ENCODE results near the gene UIMC1. TPM values are rescaled to one million over a fixed set of nuclear protein-coding genes. Genes with fewer than 3 reads are reported as not detected.

Gene UIMC1
- total RNA-seq, 1 experiment from 2014 or later, result 52.8 TPM

DNA sequence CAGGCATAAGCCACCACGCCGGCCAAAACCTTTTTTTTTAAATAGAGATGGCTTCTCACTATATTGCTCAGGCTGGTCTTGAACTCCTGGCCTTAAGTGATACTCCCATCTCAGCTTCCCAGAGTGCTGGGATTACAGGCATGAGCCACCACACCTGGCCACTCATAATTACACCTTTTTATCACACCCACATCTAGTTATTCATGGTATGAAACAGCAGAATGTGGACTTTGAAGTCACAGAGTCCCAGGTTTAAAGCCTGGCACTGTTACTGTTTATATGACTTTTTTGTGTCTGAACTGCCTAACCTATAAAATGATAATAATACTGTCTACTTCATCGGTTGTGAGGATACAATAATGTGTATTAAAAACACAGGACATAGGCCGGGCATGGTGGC is 39.1 kb upstream of the UIMC1 start:
- no peaks in the 10 kb centered on the region for H3K9me3 ChIP-seq
- BruUV-seq (replicated peaks), result no TSS peak
- DNase-seq, result no peak
- no peak overlapping the region for H3K4me3 Mint-ChIP-seq (ENCODE audit: unreplicated experiment)
- H3K4me1 ChIP-seq, result peaks cover 12% of the 10 kb centered on the region
- TF ChIP-seq, protein P1, sequence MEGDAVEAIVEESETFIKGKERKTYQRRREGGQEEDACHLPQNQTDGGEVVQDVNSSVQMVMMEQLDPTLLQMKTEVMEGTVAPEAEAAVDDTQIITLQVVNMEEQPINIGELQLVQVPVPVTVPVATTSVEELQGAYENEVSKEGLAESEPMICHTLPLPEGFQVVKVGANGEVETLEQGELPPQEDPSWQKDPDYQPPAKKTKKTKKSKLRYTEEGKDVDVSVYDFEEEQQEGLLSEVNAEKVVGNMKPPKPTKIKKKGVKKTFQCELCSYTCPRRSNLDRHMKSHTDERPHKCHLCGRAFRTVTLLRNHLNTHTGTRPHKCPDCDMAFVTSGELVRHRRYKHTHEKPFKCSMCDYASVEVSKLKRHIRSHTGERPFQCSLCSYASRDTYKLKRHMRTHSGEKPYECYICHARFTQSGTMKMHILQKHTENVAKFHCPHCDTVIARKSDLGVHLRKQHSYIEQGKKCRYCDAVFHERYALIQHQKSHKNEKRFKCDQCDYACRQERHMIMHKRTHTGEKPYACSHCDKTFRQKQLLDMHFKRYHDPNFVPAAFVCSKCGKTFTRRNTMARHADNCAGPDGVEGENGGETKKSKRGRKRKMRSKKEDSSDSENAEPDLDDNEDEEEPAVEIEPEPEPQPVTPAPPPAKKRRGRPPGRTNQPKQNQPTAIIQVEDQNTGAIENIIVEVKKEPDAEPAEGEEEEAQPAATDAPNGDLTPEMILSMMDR (IDR thresholded peaks at IDR 0.05; ENCODE audit: insufficient read depth in 1 of 2, low read depth in 1 of 2, low read length in 1 of 2, severe bottlenecking in 1 of 2, unreplicated experiment in 1 of 2), result no peak
- H3K4me1 Mint-ChIP-seq (ENCODE audit: low read depth, unreplicated experiment), result peaks cover 9% of the 10 kb centered on the region
- CTCF ChIA-PET, result no interaction called here
- H3K9me3 Mint-ChIP-seq (ENCODE audit: unreplicated experiment), result no peaks in the 10 kb centered on the region
- intact Hi-C loops (cut with micrococcal nuclease; ENCODE audit: unreplicated experiment), result no loop called here
- no peak overlapping the region for H3K4me3 ChIP-seq (ENCODE audit: low read depth, low read length)
- POLR2A ChIA-PET, result no interaction called here
- no peaks in the 10 kb centered on the region for H3K27me3 Mint-ChIP-seq (ENCODE audit: insufficient read depth, unreplicated experiment)
- H3K36me3 ChIP-seq (ENCODE audit: control insufficient read depth, insufficient read depth, low read length), result no peaks in the 10 kb centered on the region; the same call in 1 of the 2 replicates
- H3K36me3 Mint-ChIP-seq (ENCODE audit: insufficient read depth, unreplicated experiment), result peaks cover 58% of the 10 kb centered on the region
- H3K27me3 ChIP-seq (replicated peaks; ENCODE audit: control insufficient read depth, insufficient read depth, low read length), result no peaks in the 10 kb centered on the region
- no peak overlapping the region for H3K27ac Mint-ChIP-seq (ENCODE audit: unreplicated experiment)

DNA sequence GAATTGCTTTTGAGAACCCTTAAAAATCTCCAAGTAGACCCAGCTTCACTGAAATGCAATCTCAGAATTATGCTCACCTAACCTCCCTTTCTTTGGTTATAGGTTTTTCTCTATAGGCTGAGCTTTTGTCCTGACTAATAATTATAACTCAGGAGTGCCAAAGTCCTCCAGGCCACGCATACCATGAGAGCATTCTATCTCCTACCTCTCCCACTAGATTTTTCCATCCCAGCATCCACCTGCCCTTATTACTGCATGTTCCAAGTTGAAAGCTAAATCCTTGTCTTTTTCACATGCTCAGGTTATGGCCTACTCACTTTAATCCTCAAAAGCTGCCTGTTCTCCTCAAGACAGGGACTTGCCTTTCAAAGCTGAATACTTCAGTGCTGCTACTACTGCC is 38.1 kb upstream of the UIMC1 start:
- Histone ChIP-seq H3K4me3 (ENCODE audit: low read depth, low read length) (no peak overlapping the region), H3K9me3 (no peaks in the 10 kb centered on the region), H3K27me3 (replicated peaks; ENCODE audit: control insufficient read depth, insufficient read depth, low read length) (no peaks in the 10 kb centered on the region), H3K4me1 (peaks cover 12% of the 10 kb centered on the region), H3K36me3 (ENCODE audit: control insufficient read depth, insufficient read depth, low read length) (no peaks in the 10 kb centered on the region)
- peaks cover 50% of the 10 kb centered on the region for H3K36me3 Mint-ChIP-seq (ENCODE audit: insufficient read depth, unreplicated experiment)
- H3K4me1 Mint-ChIP-seq (ENCODE audit: low read depth, unreplicated experiment), result peaks cover 9% of the 10 kb centered on the region
- POLR2A ChIA-PET, result no interaction called here
- H3K27me3 Mint-ChIP-seq (ENCODE audit: insufficient read depth, unreplicated experiment), result no peaks in the 10 kb centered on the region
- CTCF ChIA-PET, result interaction anchor here (0.7 to 1.0 kb wide), 4 partner anchors 22 to 384 kb away, joined by 3 to 4 read pairs (median 3); partner anchors contain the start of gene FGFR4
- no peak overlapping the region for H3K27ac Mint-ChIP-seq (ENCODE audit: unreplicated experiment)
- H3K4me3 Mint-ChIP-seq (ENCODE audit: unreplicated experiment), result no peak overlapping the region
- TF ChIP-seq, protein P1 (IDR thresholded peaks at IDR 0.05; ENCODE audit: insufficient read depth in 1 of 2, low read depth in 1 of 2, low read length in 1 of 2, severe bottlenecking in 1 of 2, unreplicated experiment in 1 of 2), result no peak
- no peak for DNase-seq
- H3K9me3 Mint-ChIP-seq (ENCODE audit: unreplicated experiment), result no peaks in the 10 kb centered on the region
- intact Hi-C loops (cut with micrococcal nuclease; ENCODE audit: unreplicated experiment), result no loop called here
- no TSS peak for BruUV-seq (replicated peaks)

DNA sequence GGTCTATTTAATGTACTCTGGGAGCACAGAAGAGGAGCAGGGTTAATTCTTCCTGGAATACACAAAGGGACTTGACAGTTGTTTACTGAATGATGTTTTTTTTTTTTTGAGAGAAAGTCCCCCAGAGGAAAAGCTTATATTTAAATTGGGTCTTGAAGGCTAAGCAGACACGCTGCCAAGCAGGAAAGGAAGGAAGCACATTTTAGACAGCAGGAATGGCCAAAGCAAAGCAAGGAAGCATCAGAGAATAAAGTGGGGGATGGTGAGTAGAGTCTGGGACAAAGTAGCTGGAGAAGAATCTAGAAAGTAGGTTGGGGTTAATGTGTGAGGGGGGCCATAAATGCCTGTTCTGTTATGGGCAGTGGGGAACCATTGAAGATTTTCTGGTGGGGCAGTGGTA is 37.4 kb upstream of the UIMC1 start:
- ChIA-PET CTCF (interaction anchor here (0.7 to 1.0 kb wide), 4 partner anchors 23 to 383 kb away, joined by 3 to 4 read pairs (median 3); partner anchors contain the start of gene FGFR4), POLR2A (no interaction called here)
- TF ChIP-seq, protein P1 (IDR thresholded peaks at IDR 0.05; ENCODE audit: insufficient read depth in 1 of 2, low read depth in 1 of 2, low read length in 1 of 2, severe bottlenecking in 1 of 2, unreplicated experiment in 1 of 2), result no peak
- no peaks in the 10 kb centered on the region for H3K27me3 ChIP-seq (replicated peaks; ENCODE audit: control insufficient read depth, insufficient read depth, low read length)
- no peaks in the 10 kb centered on the region for H3K9me3 ChIP-seq
- H3K36me3 ChIP-seq (ENCODE audit: control insufficient read depth, insufficient read depth, low read length), result no peaks in the 10 kb centered on the region
- Mint-ChIP-seq H3K4me3 (ENCODE audit: unreplicated experiment) (no peak overlapping the region), H3K27me3 (ENCODE audit: insufficient read depth, unreplicated experiment) (no peaks in the 10 kb centered on the region), H3K27ac (ENCODE audit: unreplicated experiment) (peak overlapping the region; percentile 52), H3K36me3 (ENCODE audit: insufficient read depth, unreplicated experiment) (peaks cover 50% of the 10 kb centered on the region), H3K9me3 (ENCODE audit: unreplicated experiment) (no peaks in the 10 kb centered on the region), H3K4me1 (ENCODE audit: low read depth, unreplicated experiment) (peaks cover 9% of the 10 kb centered on the region)
- peaks cover 12% of the 10 kb centered on the region for H3K4me1 ChIP-seq
- no TSS peak for BruUV-seq (replicated peaks)
- H3K4me3 ChIP-seq (ENCODE audit: low read depth, low read length), result no peak overlapping the region
- intact Hi-C loops (cut with micrococcal nuclease; ENCODE audit: unreplicated experiment), result no loop called here
- no peak for DNase-seq

All from Caco-2 (cell line).